ENCODE data around the gene SIX3. TPM values are rescaled to one million over a fixed set of nuclear protein-coding genes. Genes with fewer than 3 reads are reported as not detected.

The SIX3 gene
- total RNA-seq: 1 to 10 TPM; 1.9 to 5.7 TPM
- polyA plus RNA-seq (2013, experiment 1 of 2): 0.71 TPM
- 0.62 TPM for polyA plus RNA-seq (2013, experiment 2 of 2)
- long read RNA-seq, experiment 1: 0 reads
- long read RNA-seq, experiment 2, partial matches to known transcripts: 0 of 8 reads
- long read RNA-seq, experiment 2, other reads (novel, unspliced or antisense): 7 of 8 reads
- long read RNA-seq, experiment 3, partial matches to known transcripts: 0 of 1 reads
- long read RNA-seq, experiment 3, other reads (novel, unspliced or antisense): 1 of 1 reads
- long read RNA-seq, experiment 4: 0 reads

GRCh38 chr2:44941551-44942234 is at the start of gene SIX3:
Gene SIX3 (plus strand): TSS chr2:44941702. CDS start chr2:44942105, 403 bp downstream.
- peaks cover 51% of the 10 kb centered on the region for H3K4me1 Mint-ChIP-seq

GRCh38 chr2:44894058-44894457 is 47.4 kb upstream of the SIX3 start:
- no peak overlapping the region for H3K4me3 ChIP-seq (ENCODE audit: low read length)
- H3K4me1 ChIP-seq (ENCODE audit: control insufficient read depth, insufficient read depth, low read length): no peaks in the 10 kb centered on the region
- H3K9ac ChIP-seq (ENCODE audit: extremely low read depth, low read length, poor library complexity, severe bottlenecking): no peak overlapping the region
- peaks cover 11% of the 10 kb centered on the region for H3K36me3 Mint-ChIP-seq (ENCODE audit: low read depth)
- peaks cover 42% of the 10 kb centered on the region for H3K9me3 ChIP-seq (ENCODE audit: control insufficient read depth, low read length)
- H3K27me3 ChIP-seq (ENCODE audit: control insufficient read depth, insufficient read depth, low read length, poor library complexity, severe bottlenecking): peaks cover 6% of the 10 kb centered on the region
- peaks cover 36% of the 10 kb centered on the region for H3K9me3 Mint-ChIP-seq
- peaks cover 18% of the 10 kb centered on the region for H3K27me3 Mint-ChIP-seq (ENCODE audit: insufficient read depth)
- no peak for DNase-seq
- H3K36me3 ChIP-seq (ENCODE audit: control insufficient read depth, insufficient read depth, low read length): no peaks in the 10 kb centered on the region
- peaks cover 12% of the 10 kb centered on the region for H3K4me1 Mint-ChIP-seq
- TF ChIP-seq CTCF (conservative IDR thresholded peaks at IDR 0.05): no peak
- H3K4me3 Mint-ChIP-seq: no peak overlapping the region
- no peak overlapping the region for H3K27ac Mint-ChIP-seq
- 69 to 83% methylated on average over 3 to 8 of the region's 8 CpGs for WGBS, 2 experiments (ENCODE audit: insufficient coverage in 1 of 2, insufficient read length in 1 of 2)
- no peak overlapping the region for H3K27ac ChIP-seq (ENCODE audit: low read depth, low read length)

More at GRCh38 chr2:44941551-44942234, at the start of gene SIX3:
- peak within 1 kb of the TSS; percentile 79 for H3K4me3 ChIP-seq (ENCODE audit: low read length)
- H3K9me3 ChIP-seq (ENCODE audit: control insufficient read depth, low read length): no peaks in the 10 kb centered on the region
- no peaks in the 10 kb centered on the region for H3K36me3 ChIP-seq (ENCODE audit: control insufficient read depth, insufficient read depth, low read length)
- no peak within 1 kb of the TSS for H3K9ac ChIP-seq (ENCODE audit: extremely low read depth, low read length, poor library complexity, severe bottlenecking)
- Mint-ChIP-seq H3K36me3 (ENCODE audit: low read depth) (no peaks in the 10 kb centered on the region), H3K9me3 (no peaks in the 10 kb centered on the region), H3K27me3 (ENCODE audit: insufficient read depth) (peaks cover 89% of the 10 kb centered on the region), H3K27ac (no peak within 1 kb of the TSS), H3K4me3 (peak within 1 kb of the TSS; percentile 69)
- 0% methylated on average over 2 to 30 of the region's 39 CpGs for WGBS, 2 experiments (ENCODE audit: insufficient coverage in 1 of 2, insufficient read length in 1 of 2)
- no peak for TF ChIP-seq CTCF (conservative IDR thresholded peaks at IDR 0.05)
- peak; percentile 86 for DNase-seq
- no peak within 1 kb of the TSS for H3K27ac ChIP-seq (ENCODE audit: low read depth, low read length)
- peaks cover 16% of the 10 kb centered on the region for H3K4me1 ChIP-seq (ENCODE audit: control insufficient read depth, insufficient read depth, low read length)
- peaks cover 99% of the 10 kb centered on the region for H3K27me3 ChIP-seq (ENCODE audit: control insufficient read depth, insufficient read depth, low read length, poor library complexity, severe bottlenecking)

- peaks cover 11% of the 10 kb centered on the region for H3K36me3 Mint-ChIP-seq (ENCODE audit: low read depth)
- Histone ChIP-seq H3K4me3 (ENCODE audit: low read length) (no peak overlapping the region), H3K4me1 (ENCODE audit: control insufficient read depth, insufficient read depth, low read length) (no peaks in the 10 kb centered on the region), H3K36me3 (ENCODE audit: control insufficient read depth, insufficient read depth, low read length) (no peaks in the 10 kb centered on the region), H3K27me3 (ENCODE audit: control insufficient read depth, insufficient read depth, low read length, poor library complexity, severe bottlenecking) (peaks cover 16% of the 10 kb centered on the region), H3K9ac (ENCODE audit: extremely low read depth, low read length, poor library complexity, severe bottlenecking) (no peak overlapping the region), H3K27ac (ENCODE audit: low read depth, low read length) (no peak overlapping the region), H3K9me3 (ENCODE audit: control insufficient read depth, low read length) (peaks cover 37% of the 10 kb centered on the region)
- no peak overlapping the region for H3K27ac Mint-ChIP-seq
- TF ChIP-seq CTCF (conservative IDR thresholded peaks at IDR 0.05): no peak
- peaks cover 12% of the 10 kb centered on the region for H3K4me1 Mint-ChIP-seq
- no peak for DNase-seq
- H3K4me3 Mint-ChIP-seq: no peak overlapping the region
- H3K9me3 Mint-ChIP-seq: peaks cover 32% of the 10 kb centered on the region
- WGBS, 2 experiments (ENCODE audit: insufficient coverage in 1 of 2, insufficient read length in 1 of 2): 93 to 100% methylated on average over 2 of the region's 2 CpGs
- H3K27me3 Mint-ChIP-seq (ENCODE audit: insufficient read depth): peaks cover 28% of the 10 kb centered on the region
These were observed 46.4 kb upstream of the SIX3 start for GRCh38 chr2:44895061-44895460.

All from endodermal cell (in vitro differentiated cells).